Epithelial cell of proximal tubule (primary cell): ENCODE data around the gene FIG4. TPM values are rescaled to one million over a fixed set of nuclear protein-coding genes. Genes with fewer than 3 reads are reported as not detected.
"Not testable (repeated sequence)": the region's sequence is repeated elsewhere in the genome, so short reads cannot be mapped to it uniquely, and the experiment has no call there.

Experiments
- DNase-seq: peaks from one replicate; pipeline ENCODE4 v3.0.0-alpha.2; 2011; ENCODE audit warnings: low read depth
- H3K4me3 ChIP-seq: 2 replicates; pipeline ENCODE4 v1.5.1; 2011; ENCODE audit warnings: low read depth, mild to moderate bottlenecking, low read length
- total RNA-seq: library from RNA; depleted of rRNA; stranded (reverse); fragments of >200 nt; gene quantifications from 2 replicates; pipeline ENCODE4 v1.2.3, GENCODE V29; 2015
- TF ChIP-seq, protein P1 (sequence below): conservative IDR thresholded peaks from 2 replicates; pipeline ENCODE4 v1.5.1; 2012; ENCODE audit warnings: low read depth, mild to moderate bottlenecking, low read length

FIG4 gene
- total RNA-seq, 1 donor from 2014 or later, result 15.5 TPM

DNA sequence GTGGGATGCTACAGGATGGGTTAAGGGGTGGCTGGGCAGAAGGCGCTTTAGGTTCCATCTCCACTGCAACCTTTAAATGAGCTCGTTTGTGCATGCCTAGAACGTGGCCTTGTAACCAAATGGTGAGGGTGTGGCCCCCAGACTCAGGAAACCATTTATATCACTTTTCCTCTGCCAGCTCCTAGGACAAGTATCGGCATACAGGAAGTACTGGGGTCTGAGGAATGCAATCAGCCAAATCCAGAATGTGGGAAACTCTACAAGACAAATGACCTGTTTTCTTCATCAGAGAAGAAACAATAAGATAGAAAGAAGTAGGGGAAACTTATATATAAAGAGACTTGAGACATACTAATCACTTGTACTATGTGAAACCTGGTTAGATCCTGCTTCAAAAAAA is 21.3 kb upstream of the FIG4 start:
- no peak for DNase-seq
- H3K4me3 ChIP-seq, result no peak overlapping the region
- TF ChIP-seq, protein P1, sequence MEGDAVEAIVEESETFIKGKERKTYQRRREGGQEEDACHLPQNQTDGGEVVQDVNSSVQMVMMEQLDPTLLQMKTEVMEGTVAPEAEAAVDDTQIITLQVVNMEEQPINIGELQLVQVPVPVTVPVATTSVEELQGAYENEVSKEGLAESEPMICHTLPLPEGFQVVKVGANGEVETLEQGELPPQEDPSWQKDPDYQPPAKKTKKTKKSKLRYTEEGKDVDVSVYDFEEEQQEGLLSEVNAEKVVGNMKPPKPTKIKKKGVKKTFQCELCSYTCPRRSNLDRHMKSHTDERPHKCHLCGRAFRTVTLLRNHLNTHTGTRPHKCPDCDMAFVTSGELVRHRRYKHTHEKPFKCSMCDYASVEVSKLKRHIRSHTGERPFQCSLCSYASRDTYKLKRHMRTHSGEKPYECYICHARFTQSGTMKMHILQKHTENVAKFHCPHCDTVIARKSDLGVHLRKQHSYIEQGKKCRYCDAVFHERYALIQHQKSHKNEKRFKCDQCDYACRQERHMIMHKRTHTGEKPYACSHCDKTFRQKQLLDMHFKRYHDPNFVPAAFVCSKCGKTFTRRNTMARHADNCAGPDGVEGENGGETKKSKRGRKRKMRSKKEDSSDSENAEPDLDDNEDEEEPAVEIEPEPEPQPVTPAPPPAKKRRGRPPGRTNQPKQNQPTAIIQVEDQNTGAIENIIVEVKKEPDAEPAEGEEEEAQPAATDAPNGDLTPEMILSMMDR, result no peak

DNA sequence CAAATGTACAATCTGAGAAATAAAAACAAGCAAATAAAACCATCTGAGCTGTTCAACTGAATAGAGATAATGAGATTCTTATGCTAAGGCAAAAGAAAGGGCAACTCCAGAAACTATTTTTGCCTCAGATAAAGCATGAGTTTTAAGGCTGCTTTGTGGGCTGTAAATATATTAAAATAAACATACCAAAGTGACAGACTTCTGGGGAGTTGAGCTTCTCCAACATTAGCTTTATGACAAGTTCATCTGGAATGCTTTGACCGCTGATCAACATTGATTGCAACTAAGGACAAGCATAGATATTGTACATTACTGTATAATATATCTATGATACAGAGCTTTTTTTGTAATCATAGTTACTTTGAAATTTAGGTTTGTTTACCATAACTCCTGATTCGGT is 19.4 kb upstream of the FIG4 start:
- no peak overlapping the region for H3K4me3 ChIP-seq
- DNase-seq, result no peak
- TF ChIP-seq, protein P1, result no peak

DNA sequence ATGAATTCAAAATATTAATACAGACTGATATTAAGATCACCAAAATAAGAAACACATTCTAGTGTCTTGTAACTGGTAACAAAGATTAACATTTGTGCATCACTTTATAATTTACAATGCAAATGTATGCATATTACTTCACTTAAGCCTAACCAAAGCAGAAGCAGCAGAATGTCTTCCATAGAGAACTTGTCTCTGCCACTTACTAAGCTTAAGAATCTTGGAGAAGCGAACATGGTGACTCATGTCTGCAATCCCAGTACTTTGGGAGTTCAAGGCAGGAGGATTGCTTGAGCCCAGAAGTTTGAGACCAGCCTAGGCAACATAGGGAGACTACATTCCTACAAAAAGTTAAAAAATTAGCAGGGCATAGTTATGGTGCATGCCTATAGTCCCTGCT is 18.9 kb upstream of the FIG4 start:
- TF ChIP-seq, protein P1, result no peak
- no peak for DNase-seq

DNA sequence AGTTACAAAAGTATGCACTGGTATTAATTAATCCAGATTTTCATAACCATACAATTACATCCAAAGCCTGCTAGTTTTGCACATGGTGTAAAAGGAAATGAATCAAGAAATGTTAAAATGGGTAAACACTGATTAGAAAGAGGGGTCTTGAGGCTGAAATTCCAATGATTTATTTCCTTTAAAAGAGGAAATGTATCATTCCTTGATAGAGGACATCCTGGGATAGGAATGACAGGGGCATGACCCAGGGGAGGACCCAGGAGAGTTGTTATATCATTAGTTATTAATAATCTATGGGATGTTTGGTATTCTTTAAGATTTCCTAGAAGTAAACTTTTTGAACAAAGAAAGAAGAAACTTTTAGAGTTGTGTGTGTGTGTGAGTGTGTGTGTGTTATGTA is 18.3 kb upstream of the FIG4 start:
- no peak overlapping the region for H3K4me3 ChIP-seq
- TF ChIP-seq, protein P1, result no peak
- no peak for DNase-seq

More for the DNA sequence above, 18.9 kb upstream of the FIG4 start:
- no peak overlapping the region for H3K4me3 ChIP-seq

DNA sequence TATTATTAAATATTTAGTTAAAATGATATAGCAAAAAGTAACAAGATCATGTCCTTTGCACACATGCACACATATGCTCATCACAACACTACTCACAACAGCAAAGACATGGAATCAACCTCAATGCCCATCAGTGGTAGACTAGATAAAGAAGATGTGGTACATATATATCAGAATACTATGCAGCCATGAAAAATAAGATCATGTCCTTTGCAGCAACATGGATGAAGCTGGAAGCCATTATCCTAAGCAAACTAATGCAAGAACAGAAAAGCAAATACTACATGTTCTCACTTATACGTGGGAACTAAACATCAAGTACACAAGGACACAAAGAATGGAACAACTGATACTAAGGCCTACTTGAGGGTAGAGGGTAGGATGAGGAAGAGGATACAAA is 14.4 kb upstream of the FIG4 start:
- no peak overlapping the region for H3K4me3 ChIP-seq
- no peak for DNase-seq
- TF ChIP-seq, protein P1, result no peak

DNA sequence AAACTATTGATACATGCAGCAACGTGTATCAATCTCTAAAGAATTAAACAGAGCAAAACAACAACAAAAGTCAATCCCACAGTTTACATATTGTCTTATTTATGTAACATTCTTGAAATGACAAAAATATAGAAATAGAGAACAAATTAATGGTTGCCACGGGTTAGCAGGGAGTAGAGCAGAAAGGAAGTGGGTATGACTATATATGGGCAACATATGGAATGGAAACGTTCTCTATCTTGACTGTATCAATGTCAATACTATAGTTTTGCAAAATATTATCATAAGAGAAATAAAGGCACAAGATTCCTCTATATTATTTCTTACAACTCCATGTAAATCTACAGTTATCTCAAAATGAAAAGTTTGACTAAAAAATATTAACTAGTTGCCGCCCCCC is 12.9 kb upstream of the FIG4 start:
- TF ChIP-seq, protein P1, result no peak
- no peak for DNase-seq
- H3K4me3 ChIP-seq, result no peak overlapping the region

DNA sequence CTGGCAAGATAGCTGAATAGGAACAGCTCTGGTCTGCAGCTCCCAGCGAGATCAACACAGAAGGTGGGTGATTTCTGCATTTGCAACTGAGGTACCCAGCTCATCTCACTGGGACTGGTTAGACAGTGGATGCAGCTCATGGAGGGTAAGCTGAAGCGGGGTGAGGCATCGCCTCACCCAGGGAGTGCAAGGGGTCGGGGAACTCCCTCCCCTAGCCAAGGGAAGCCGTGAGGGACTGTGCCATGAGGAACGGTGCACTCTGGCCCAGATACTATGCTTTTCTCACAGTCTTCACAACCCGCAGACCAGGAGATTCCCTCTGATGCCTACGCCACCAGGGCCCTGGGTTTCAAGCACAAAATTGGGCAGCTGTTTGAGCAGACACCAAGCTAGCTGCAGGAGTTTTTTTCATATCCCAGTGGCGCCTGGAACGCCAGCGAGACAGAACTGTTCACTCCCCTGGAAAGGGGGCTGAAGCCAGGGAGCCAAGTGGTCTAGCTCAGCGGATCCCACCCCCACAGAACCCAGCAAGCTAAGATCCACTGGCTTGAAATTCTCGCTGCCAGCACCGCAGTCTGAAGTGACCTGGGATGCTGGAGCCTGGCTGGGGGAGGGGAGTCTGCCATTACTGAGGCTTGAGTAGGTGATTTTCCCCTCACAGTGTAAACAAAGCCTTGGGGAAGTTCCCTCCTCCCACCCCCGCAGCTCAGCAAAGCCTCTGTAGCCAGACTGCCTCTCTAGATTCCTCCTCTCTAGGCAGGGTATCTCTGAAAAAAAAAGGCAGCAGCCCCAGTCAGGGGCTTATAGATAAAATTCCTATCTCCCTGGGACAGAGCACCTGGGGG is 12.2 kb upstream of the FIG4 start:
- H3K4me3 ChIP-seq, result peak overlapping the region; percentile 19
- not testable (repeated sequence) for DNase-seq
